Epithelial cell of prostate (primary cell): ENCODE results near the gene KIF20B.
"Not testable (repeated sequence)": the region's sequence is repeated elsewhere in the genome, so short reads cannot be mapped to it uniquely, and the experiment has no call there.

Source experiments
- DNase-seq: peaks from one replicate; pipeline ENCODE4 v3.0.0-alpha.2; 2011; ENCODE audit warnings: low read depth, low spot score
- H3K27ac ChIP-seq: fragments of 450-650 bp; 2 replicates; pipeline ENCODE4 v1.5.1; 2017; ENCODE audit warnings: mild to moderate bottlenecking

KIF20B gene

DNA sequence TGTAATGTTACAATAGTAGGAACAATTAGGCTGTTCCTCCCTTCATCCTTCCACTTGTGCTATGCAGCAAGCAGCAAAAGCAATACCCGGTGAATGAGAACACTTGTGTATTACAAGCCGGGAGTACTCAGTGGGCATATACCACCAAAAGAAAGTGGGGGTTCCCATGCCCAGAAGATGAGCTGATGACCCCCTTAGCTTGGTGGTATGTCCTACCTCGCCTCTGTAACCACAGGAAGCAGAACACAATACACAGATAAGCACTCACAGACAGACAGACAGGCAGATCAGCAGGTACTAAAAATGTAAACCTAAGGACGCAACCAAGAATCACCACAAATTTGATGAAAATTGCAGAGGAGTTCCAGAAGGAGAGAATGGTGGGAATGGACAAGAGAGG, 15.5 kb upstream of the KIF20B start:
- no peak overlapping the region for H3K27ac ChIP-seq
- DNase-seq, result no peak

DNA sequence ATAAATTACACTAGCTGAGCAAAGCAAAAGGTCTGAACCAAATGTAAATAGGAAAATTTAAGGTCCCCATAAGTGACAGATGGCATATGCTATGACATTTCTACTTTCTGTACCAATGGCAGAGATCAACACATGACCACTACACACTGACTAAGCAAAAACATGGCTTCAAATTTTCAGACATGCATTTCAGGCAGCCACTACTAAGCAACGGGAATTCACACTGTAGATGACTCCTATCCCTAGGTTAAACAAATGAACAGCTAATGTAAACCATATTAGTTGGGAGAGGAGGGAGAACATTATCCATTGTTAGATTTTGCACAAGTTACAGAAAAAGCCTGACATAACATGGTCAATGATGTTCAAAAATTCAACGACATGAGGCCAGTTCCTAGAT, 11.4 kb upstream of the KIF20B start:
- no peak overlapping the region for H3K27ac ChIP-seq
- no peak for DNase-seq

DNA sequence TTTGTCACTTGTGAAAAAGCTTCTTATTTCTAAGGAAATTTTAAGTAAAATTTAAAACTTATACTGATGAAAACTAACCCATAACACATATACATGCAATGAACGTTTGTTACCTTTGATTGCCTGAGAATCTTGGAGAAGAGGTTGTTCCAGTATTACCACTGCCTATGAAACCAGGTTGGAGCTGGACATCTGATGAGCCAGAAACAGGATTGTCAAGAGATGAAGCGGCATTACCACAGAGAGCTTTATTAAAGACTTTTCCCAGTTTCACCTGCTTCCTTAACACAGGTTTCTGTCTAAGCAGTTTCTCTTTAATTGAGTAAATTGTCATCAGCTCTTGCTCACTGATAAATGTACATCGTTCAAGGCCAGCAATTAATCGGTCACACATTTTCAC, 9.0 kb upstream of the KIF20B start:
- no peak for DNase-seq
- no peak overlapping the region for H3K27ac ChIP-seq

DNA sequence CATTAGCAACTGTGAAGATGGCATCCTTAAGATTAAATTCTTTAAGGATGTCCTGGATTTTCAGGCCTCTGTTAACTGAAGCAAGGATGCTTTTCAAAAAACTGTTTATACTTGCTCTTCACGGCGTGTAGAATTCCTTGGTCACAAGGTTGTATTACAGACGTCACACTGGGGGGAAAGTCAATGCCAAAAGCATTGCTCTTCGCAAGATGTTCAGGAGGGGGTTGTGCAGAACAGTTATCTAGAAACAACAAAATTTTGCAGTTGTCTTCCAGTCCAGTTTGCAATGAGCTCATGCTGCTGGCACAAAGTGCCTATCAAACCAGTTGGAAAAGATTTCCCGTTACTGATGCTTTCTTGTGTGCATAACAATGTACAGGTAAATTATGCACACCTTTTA, 8.2 kb upstream of the KIF20B start:
- no peak for DNase-seq
- no peak overlapping the region for H3K27ac ChIP-seq

DNA sequence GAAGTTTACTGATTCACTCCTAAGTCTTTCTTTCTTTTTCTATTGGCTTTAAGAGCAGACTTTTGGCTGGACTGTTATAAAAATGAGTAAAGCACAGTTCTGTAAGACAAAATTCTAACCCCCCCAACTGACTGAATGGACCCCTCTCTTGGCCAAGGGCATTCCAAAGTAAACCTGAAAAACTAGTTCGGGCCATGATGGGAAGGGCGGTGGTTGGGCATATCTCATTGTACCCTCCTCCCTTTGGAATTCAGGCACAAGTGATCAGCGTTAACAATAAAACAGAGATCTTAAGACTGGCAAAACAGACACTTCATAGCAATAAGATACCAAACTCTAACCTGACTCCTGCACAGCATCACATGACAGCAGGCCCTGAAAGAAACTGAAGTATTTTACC, 6.1 kb upstream of the KIF20B start:
- peak overlapping the region; percentile 49 for H3K27ac ChIP-seq
- DNase-seq, result no peak

DNA sequence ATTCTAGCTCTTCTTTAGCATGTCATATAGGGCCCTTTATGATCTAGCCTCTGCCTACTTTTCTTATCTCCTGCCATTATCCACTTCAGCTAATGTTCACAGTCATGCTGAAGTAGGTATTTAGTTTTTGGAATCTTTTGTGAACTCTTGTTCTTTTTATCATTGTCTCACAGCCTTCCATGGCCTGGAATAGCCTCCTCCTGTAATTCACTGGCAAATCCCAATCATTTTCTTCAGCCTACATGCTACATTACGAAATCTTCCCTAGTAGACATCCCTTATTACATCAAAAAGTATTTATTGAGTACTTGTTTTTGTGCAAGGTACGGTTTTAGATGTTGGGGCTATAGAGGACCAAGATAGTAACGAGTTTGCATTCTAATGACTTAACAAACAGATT, 3.4 kb upstream of the KIF20B start:
- no peak overlapping the region for H3K27ac ChIP-seq
- DNase-seq, result no peak

DNA sequence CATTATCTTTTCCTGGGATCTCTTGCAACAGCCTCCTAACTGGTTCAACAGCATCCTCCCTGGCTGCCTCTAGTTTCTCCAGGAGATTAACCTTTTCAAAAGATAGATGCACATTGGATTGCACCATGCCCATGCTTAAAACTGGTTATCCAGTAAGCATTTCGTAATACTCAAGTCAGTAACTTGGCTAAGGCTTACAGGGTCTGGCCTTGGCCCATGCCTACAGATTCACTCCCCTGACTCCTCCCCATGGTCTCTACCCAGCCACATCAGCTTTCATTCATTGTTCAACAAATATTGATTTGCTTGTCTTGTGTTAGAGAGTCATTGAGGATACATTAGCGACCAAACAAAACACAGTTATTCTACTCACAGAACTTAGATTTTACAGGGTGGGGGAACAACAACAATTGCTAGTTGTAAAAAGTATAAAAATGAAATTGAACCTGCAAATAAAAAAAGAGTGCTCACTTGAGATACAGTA, 1.8 kb upstream of the KIF20B start:
- no peak overlapping the region for H3K27ac ChIP-seq
- DNase-seq, result no peak

DNA sequence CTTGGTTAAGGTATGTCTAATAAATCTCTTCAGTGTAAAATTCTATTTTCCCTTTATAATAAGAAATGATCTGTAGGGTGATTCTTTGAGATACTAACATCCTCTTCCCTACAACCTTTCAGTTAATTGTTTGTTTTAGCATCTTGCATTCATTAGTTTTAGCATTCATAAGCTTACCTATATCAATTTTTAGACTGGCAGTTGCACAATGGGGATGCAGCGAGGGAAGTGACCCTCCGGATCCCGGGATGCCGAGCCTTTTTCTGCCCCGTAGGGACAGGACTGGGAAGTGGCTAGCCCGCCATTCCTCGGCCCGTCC, 508 bp upstream of the KIF20B start:
- peak overlapping the region; percentile 74 for H3K27ac ChIP-seq

DNA sequence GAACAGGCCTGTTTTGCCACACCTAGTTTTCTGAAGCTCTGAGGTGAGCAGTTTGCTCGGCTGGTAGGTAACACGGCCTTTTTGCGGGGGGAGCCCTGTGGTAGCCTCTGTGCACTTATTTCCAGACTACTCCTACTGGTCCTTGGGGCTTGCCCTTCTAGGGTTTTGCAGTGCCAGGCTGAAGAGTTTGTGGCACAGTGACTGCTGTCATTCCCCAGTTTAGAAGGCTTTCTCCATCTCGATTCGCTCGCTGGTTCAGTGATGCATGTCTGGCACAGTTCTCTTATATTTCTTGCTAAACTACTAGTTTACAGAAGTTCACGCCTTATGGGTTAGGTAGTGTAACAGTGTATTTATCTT, 711 bp downstream of the KIF20B start:
- H3K27ac ChIP-seq, result peak overlapping the region; percentile 74
- no peak for DNase-seq

More for the DNA sequence above, 508 bp upstream of the KIF20B start:
- DNase-seq, result no peak

DNA sequence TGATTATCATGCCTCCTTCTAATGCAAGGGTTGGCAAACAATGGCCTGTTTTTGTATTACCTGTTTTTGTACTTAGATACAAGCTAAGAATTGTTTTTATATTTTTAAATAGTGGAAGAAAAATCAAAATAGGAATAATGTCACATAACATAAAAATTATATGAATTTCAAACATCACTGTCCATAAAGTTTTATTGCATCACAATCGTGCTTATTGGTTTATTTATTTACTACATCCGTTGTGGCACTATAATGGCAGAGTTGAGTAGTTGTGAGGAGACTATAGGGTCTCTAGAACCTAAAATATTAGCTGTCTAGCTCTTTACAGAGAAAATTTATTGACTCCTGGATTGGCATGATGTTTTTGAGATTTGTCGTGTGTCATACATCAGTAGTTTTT, 4.1 kb downstream of the KIF20B start:
- H3K27ac ChIP-seq, result no peak overlapping the region
- DNase-seq, result no peak

DNA sequence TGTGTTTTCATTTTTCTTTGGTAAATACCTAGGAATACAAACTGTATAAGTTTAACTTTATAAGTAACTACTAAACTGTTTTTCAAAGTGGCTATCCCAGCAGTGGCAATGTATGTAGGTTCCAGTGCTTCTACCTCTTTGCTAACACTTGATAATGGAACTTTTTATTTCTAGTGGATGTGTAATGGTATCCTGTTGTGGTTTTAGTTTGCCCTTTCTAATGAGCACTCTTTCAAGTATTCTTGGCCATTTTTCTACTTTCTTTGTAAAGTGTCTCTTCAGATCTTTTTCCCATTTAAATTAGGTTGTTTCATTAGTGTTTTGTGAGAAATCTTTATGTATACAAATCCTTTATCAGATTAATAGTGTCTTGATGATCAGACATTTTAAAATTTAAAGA, 4.6 kb downstream of the KIF20B start:
- no peak for DNase-seq
- H3K27ac ChIP-seq, result no peak overlapping the region

DNA sequence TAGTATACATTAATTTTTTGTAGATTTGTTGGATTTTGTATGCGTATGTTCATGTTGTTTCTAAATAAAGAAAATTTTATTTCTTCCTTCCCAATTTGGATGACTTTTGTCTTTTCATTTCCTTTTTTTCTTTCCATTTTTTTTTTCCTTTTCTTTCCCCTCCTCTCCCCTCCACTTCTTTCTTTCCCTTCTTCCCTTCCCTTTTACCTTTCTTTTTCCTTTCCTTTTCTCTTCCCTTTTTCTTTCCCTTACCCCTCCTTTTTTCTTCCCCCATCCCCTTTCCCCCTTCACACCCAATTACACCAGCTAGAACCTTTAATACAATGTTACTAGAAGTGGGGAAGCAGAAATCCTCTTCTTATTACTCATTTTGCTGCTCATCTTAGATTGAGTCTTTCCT, 6.0 kb downstream of the KIF20B start:
- no peak overlapping the region for H3K27ac ChIP-seq
- no peak for DNase-seq

DNA sequence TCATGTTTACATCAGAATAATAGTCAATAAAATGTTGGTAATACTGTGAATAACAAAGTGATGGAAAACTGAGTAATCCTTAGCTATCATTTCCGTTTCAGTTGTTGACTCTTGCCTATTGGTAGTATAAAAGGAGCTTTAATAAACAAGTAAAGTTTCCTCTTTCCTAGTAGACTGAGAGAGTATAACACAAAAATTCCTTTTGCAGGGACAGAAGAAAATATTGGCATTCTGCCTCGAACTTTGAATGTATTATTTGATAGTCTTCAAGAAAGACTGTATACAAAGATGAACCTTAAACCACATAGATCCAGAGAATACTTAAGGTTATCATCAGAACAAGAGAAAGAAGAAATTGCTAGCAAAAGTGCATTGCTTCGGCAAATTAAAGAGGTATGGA, 9.4 kb downstream of the KIF20B start:
- no peak for DNase-seq
- no peak overlapping the region for H3K27ac ChIP-seq

DNA sequence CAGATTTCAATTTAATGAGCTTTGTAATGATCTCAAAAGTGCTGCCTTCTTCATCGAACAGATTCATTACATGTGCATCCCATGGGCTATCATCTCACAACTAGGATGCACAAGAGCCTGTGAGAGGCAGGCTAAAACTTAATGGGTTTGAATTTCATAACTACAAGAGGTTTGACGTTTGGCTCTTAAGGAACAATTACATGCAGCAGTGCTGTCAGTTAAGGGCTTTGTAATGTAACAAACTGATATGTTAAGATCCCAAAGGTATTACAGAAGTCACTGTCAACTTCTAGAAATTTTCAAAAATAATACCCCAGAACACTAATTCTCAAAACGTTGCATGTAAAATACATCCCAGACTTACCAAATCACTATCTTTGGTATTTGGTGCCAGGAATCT, 33.2 kb downstream of the KIF20B start:
- DNase-seq, result no peak
- H3K27ac ChIP-seq, result no peak overlapping the region

DNA sequence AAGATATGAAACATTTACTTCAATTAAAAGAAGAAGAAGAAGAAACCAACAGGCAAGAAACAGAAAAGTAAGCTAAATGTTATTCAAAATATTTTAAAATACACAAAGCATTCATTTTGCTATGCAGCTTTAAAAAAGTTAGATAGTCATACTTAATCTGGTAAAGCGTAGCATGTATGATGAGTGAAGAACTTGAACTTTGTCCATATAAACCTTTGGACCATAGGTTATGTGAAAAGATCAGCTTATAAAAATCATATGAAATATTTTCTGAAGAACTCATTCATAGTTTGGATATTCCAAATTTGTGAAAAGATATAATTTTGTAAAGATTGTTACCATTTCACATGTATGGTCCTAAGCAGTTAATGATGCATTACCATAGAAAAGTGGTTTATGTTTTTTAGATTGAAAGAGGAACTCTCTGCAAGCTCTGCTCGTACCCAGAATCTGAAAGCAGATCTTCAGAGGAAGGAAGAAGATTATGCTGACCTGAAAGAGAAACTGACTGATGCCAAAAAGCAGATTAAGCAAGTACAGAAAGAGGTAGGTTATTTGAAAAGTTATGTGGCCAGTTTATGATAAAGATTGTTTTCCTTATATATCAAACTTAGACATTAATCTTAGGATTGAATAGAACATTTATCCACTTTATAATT, 37.3 kb downstream of the KIF20B start:
- DNase-seq, result no peak
- no peak overlapping the region for H3K27ac ChIP-seq

DNA sequence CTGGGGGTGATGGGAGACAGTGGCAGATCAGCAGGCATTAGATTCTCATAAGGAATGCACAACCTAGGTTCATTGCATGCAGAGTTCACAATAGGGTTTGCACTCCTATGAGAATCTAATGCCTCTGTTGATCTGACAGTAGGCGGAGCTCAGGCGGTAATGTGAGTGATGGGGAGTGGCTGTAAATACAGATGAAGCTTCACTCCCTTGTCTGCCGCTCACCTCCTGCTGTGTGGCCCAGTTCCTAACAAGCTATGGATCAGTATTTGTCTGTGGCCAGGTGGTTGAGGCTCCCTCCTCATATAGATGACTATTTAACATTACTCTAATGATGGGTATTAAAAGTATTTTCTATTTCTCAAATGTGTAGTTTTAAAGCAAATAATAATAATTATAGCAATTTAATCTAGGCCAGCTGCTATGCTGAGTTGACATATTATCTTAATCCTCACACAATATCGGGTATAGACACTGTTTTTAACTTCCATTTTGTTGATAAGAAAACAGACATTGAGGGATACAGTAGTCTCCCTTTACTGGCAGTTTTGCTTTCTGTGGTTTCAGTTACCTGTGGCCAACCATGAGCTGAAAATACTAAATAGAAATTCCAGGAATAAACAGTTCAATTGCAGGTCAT, 39.9 kb downstream of the KIF20B start:
- DNase-seq, result no peak
- H3K27ac ChIP-seq, result no peak overlapping the region

DNA sequence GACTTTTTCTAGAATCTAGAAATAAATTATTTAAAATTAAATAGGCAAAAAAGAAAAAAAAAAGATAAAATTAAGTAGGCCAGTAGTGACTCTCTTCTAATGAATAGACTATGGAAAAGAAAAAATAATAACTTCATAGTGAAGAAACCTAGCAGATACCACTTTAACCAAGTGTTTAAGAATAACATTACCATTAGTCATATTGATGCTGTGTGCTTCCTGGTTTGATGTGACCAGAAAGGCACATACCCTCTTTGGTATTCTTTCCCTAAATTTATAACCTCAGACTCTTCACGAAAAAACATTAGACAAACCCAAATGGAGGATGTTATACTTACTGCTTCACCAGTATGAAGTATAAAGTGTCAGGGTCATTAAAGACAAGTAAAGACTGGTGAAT, 42.6 kb downstream of the KIF20B start:
- no peak overlapping the region for H3K27ac ChIP-seq
- DNase-seq, result no peak

DNA sequence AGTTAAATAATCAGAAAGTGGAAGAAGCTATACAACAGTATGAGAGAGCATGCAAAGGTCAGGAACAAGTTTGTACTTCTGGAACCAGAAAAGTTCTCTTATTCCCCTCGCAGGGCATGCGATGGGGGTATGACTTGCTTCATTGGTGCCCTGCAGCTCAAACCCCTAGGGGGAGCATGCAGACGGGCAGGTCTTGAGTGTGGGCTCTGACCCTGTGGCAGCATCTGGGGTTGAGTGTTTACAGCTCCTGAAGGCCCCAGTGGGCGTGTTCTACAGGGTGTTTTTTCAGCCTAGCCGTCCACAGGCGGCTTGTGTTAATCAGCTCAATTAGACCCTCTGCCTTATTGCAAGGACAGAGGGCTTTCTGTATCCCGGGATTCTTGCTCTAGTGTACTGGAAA, 44.5 kb downstream of the KIF20B start:
- no peak overlapping the region for H3K27ac ChIP-seq
- no peak for DNase-seq

DNA sequence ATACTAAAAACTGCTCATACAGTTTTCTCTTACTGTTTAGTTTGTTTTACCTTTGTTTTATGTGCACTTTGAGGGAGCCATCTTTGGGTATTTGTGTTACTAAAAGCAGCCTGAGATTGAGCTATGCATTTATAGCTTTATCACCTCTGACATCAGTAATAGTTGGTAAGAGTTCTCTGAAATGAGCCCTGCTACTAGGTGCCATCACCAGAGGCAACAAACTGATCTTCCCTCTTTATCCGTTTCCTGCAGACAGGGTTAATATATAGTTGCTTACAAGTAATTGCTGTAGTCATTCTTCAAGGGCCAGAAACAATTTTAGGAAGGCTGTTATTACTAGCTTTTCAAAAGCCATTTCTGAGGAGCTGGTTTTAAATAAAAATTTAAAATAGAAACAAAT, 49.1 kb downstream of the KIF20B start:
- DNase-seq, result no peak
- no peak overlapping the region for H3K27ac ChIP-seq

DNA sequence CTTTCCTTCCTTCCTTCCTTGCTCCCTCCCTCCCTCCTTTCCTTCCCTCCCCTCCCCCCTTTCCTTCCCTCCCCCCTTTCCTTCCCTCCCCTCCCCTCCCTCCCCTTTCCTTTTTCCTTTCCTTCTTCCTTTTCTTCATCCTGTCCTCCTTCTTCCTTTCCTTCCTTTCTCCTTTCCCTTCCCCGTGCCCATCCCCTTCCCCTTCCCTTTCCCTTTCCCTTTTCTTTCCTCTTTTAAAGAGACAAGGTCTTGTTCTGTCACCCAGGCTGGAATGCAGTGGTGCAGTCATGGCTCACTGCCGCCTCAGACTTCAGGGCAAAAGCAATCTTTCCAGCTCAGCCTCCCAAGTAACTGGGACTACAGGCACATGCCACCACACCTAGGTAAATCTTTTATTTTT, 54.0 kb downstream of the KIF20B start:
- no peak overlapping the region for H3K27ac ChIP-seq
- DNase-seq, result no peak

DNA sequence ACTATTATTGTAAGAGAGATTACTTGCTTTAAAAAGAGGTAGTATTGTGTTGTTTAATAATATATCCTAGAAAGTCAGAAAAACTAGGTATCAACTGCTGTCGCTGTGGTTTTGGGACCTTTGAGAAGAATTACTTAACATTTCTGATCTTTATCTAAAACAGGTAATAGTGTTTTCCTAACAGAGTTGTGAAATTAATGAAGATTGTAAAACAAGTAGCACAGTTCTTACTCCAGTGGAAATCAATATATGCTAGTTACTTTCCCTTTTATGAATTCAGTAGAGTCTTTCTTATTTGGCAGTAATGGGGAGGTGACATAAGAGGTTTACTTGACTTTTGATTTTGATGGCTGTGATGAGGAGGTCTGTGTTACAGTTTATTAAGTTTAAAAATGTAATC, 58.1 kb downstream of the KIF20B start:
- DNase-seq, result no peak
- no peak overlapping the region for H3K27ac ChIP-seq

DNA sequence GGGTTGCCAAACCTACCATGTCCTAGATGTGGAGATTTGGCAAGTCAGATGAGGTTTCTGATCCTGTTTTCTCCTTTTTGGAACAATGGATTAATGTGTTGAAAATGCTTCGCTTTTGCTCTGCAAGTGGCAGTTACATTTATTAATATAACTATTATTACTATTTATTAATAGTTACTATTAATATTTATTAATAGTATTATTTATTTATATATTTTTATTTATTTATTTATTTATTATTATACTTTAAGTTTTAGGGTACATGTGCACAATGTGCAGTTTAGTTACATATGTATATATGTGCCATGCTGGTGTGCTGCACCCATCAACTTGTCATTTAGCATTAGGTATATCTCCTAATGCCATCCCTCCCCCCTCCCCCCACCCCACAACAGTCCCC, 62.3 kb downstream of the KIF20B start:
- not testable (repeated sequence) for DNase-seq, H3K27ac ChIP-seq

DNA sequence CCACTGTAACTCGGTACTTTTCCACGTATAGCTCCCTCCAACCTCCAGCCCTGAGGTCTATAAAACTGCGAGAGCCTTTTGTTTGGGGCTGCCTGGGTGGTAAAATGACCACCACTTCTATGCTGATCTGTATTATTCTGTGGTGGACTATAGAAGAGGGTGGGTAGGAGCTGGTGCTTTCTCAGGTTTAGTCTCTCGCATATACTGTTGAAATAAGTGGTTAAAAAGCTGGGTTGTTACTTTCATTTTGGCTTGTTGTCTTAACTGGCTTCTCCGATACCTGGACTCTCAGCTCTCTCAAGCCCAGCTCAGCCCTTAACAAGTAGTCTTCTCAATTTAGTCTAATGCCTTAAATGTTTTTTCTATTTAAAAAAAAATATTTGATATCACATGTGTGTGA, 70.3 kb downstream of the KIF20B start:
- DNase-seq, result no peak
- H3K27ac ChIP-seq, result no peak overlapping the region
